B cell (primary cell): ENCODE results near the gene ANGPT4. TPM values are rescaled to one million over a fixed set of nuclear protein-coding genes. Genes with fewer than 3 reads are reported as not detected.

Experiments
- ATAC-seq: fragments of 200-7000 bp; cut with Tn5 transposase; one replicate; pipeline ENCODE4 v1.10.0; 2021; ENCODE audit warnings: low read depth, mild to moderate bottlenecking, moderate number of reproducible peaks, moderate library complexity
- CTCF ChIA-PET: fragments of 350-600 bp; sonication (Branson Sonifier 250); formaldehyde crosslinking; loops from one replicate; lab custom pipeline; 2021; ENCODE audit warnings: antibody characterized with exemption, inconsistent platforms; lab: Charles Lee
- POLR2A ChIA-PET: fragments of 350-600 bp; sonication (Branson Sonifier 250); formaldehyde crosslinking; loops from one replicate; lab custom pipeline; 2021; ENCODE audit warnings: antibody characterized with exemption; lab: Charles Lee
- DNase-seq: peaks from one replicate; pipeline ENCODE4 v3.0.0; 2013
- H2AFZ ChIP-seq: 2 replicates; pipeline ENCODE4 v1.6.1; 2012; ENCODE audit warnings: mild to moderate bottlenecking, low read depth, low read length; ENCODE audit not compliant: insufficient read depth, poor library complexity, severe bottlenecking
- H3K27ac ChIP-seq, 2 donors: 1 replicate in 1 of 2; 2 replicates in 1 of 2; pipeline ENCODE4 v1.5.1; 2012 to 2013; ENCODE audit warnings: low read length in 2 of 2, mild to moderate bottlenecking in 2 of 2, moderate library complexity in 1 of 2
- H3K27me3 ChIP-seq, 4 experiments: fragments of 200-600 bp in 1 of 4; sonication (generic) in 1 of 4; replicated peaks in 1 of 4; 1 replicate in 2 of 4; 2 replicates in 2 of 4; pipeline versions ENCODE4 v1.6.1 to v1.7.0; 2013 to 2016; ENCODE audit warnings: low read length in 3 of 4, mild to moderate bottlenecking in 2 of 4, mixed read lengths in 1 of 4, moderate library complexity in 1 of 4; ENCODE audit not compliant: insufficient read depth in 4 of 4, control insufficient read depth in 3 of 4; ENCODE audit errors: control extremely low read depth in 1 of 4
- H3K36me3 ChIP-seq, 2 experiments: replicated peaks in 1 of 2; 1 replicate in 1 of 2; 2 replicates in 1 of 2; pipeline versions ENCODE4 v1.6.1 to v1.7.1; 2013; ENCODE audit warnings: low read length in 1 of 2; ENCODE audit not compliant: insufficient read depth in 2 of 2, control insufficient read depth in 1 of 2; ENCODE audit errors: control extremely low read depth in 1 of 2, extremely low read depth in 1 of 2
- H3K4me1 ChIP-seq, 2 donors: fragments of 200-600 bp in 1 of 2; sonication (generic) in 1 of 2; 1 replicate in 1 of 2; 2 replicates in 1 of 2; pipeline versions ENCODE4 v1.5.1 to v1.6.1; 2013 to 2017; ENCODE audit warnings: low read length in 2 of 2; ENCODE audit not compliant: control insufficient read depth in 2 of 2, insufficient read depth in 2 of 2
- H3K4me2 ChIP-seq: replicated peaks from 2 replicates; pipeline ENCODE3; 2012; ENCODE audit warnings: mild to moderate bottlenecking, low read depth, low read length; ENCODE audit not compliant: poor library complexity, severe bottlenecking
- H3K4me3 ChIP-seq, 5 experiments: fragments of 200-600 bp in 1 of 5; sonication (generic) in 1 of 5; 1 replicate in 3 of 5; 2 replicates in 2 of 5; pipeline versions ENCODE4 v1.5.1 to v1.7.0; 2011 to 2016; ENCODE audit warnings: low read length in 4 of 5, mild to moderate bottlenecking in 4 of 5, low read depth in 2 of 5, control low read depth in 1 of 5, moderate library complexity in 1 of 5; ENCODE audit not compliant: insufficient read depth in 1 of 5; ENCODE audit errors: control extremely low read depth in 1 of 5, extremely low read depth in 1 of 5
- H3K79me2 ChIP-seq: fragments of 200-600 bp; sonication (generic); one replicate; pipeline ENCODE4 v1.6.0; 2016; ENCODE audit warnings: low read length; ENCODE audit not compliant: control insufficient read depth, insufficient read depth
- H3K9ac ChIP-seq: fragments of 200-600 bp; sonication (generic); 2 replicates; pipeline ENCODE4 v1.6.1; 2017; ENCODE audit warnings: mild to moderate bottlenecking, low read length, moderate library complexity
- H3K9me3 ChIP-seq, 3 donors: one replicate each; pipeline versions ENCODE4 v1.6.1 to v1.7.1; 2013; ENCODE audit warnings: low read length in 2 of 3; ENCODE audit not compliant: control insufficient read depth in 2 of 3, insufficient read depth in 1 of 3; ENCODE audit errors: control extremely low read depth in 1 of 3
- H4K20me1 ChIP-seq: 2 replicates; pipeline ENCODE4 v1.6.0; 2012; ENCODE audit warnings: mild to moderate bottlenecking, low read length; ENCODE audit not compliant: insufficient read depth, control insufficient read depth, poor library complexity, severe bottlenecking
- H3K27ac Mint-ChIP-seq: one replicate; pipeline ENCODE4 v1.8.0; 2021; ENCODE audit warnings: mixed read lengths
- H3K27me3 Mint-ChIP-seq: one replicate; pipeline ENCODE4 v1.8.0; 2021; ENCODE audit warnings: mixed read lengths
- H3K4me1 Mint-ChIP-seq: one replicate; pipeline ENCODE4 v1.8.0; 2021; ENCODE audit warnings: mixed read lengths
- H3K4me3 Mint-ChIP-seq: one replicate; pipeline ENCODE4 v1.8.0; 2021; ENCODE audit warnings: mixed read lengths
- H3K9me3 Mint-ChIP-seq: one replicate; pipeline ENCODE4 v1.8.0; 2022; ENCODE audit warnings: mixed read lengths; ENCODE audit not compliant: insufficient read depth
- CTCF ChIP-seq: fragments of 200-600 bp; IDR thresholded peaks from one replicate; pipeline ENCODE4 v1.8.0; 2022; ENCODE audit warnings: antibody characterized with exemption, mild to moderate bottlenecking
- EZH2 ChIP-seq: IDR thresholded peaks from 2 replicates; pipeline ENCODE4 v1.6.1; 2012; ENCODE audit warnings: borderline replicate concordance, low read depth, mild to moderate bottlenecking, moderate library complexity, low read length; ENCODE audit not compliant: insufficient read depth, poor library complexity, severe bottlenecking
- WGBS: methylation state at CpG from one replicate; pipeline ENCODE4 v1.1.5; 2013; ENCODE audit warnings: missing lambda C conversion rate; ENCODE audit not compliant: insufficient coverage; 5-methylcytosine and 5-hydroxymethylcytosine counted together
- intact Hi-C: fragments of 100-400 bp; cut with micrococcal nuclease; formaldehyde crosslinking; loops from one replicate; pipeline ENCODE4 v1.10.0; 2022
- polyA plus RNA-seq: library from polyadenylated mRNA; depleted of rRNA; stranded (reverse); fragments of >200 nt; gene quantifications from 2 replicates; pipeline ENCODE4 v1.2.3, GENCODE V29; 2012
- total RNA-seq, 2 donors: library from RNA; stranded (reverse); fragments of 120-200 nt in 1 of 2; gene quantifications; 1 replicate in 1 of 2; 2 replicates in 1 of 2; pipeline versions ENCODE4 v1.2.3 to v1.2.4, GENCODE V29; 2013 to 2022

The ANGPT4 gene
- total and polyA plus RNA-seq, 2 donors (not counting 1 experiment from before 2014, with no cell fraction given) = not detected

GRCh38 chr20:881783-882144 lies 34.4 kb downstream of the ANGPT4 start:
- no peaks in the 10 kb centered on the region for H3K79me2 ChIP-seq
- H2AFZ ChIP-seq = no peak overlapping the region
- no peaks in the 10 kb centered on the region for H3K36me3 ChIP-seq
- H4K20me1 ChIP-seq = no peaks in the 10 kb centered on the region
- CTCF ChIA-PET = no interaction called here
- H3K4me2 ChIP-seq = no peak overlapping the region
- TF ChIP-seq CTCF = no peak
- TF ChIP-seq EZH2 = no peak
- intact Hi-C loops = no loop called here
- no peak overlapping the region for H3K9ac ChIP-seq
- Mint-ChIP-seq H3K27ac (no peak overlapping the region), H3K27me3 (peaks cover 15% of the 10 kb centered on the region), H3K9me3 (no peaks in the 10 kb centered on the region), H3K4me1 (no peaks in the 10 kb centered on the region), H3K4me3 (no peak overlapping the region)
- POLR2A ChIA-PET = no interaction called here
- H3K9me3 ChIP-seq = no peaks in the 10 kb centered on the region
- ATAC-seq = no peak
- DNase-seq = no peak
- peaks cover 0 to 5% of the 10 kb centered on the region in 2 donors for H3K4me1 ChIP-seq
- H3K27ac ChIP-seq = no peak overlapping the region
- H3K27me3 ChIP-seq = peaks cover 0 to 12% (median 2%) of the 10 kb centered on the region in 4 experiments
- no peak overlapping the region for H3K4me3 ChIP-seq

- H3K27ac Mint-ChIP-seq = no peak overlapping the region
Observed at GRCh38 chr20:881051-881782, 34.9 kb downstream of the ANGPT4 start.

More at GRCh38 chr20:881051-881782, 34.9 kb downstream of the ANGPT4 start:
- intact Hi-C loops = no loop called here
- Histone ChIP-seq H4K20me1 (no peaks in the 10 kb centered on the region), H3K4me2 (no peak overlapping the region), H3K79me2 (no peaks in the 10 kb centered on the region), H3K27ac (no peak overlapping the region), H3K27me3 (peaks cover 0 to 12% (median 2%) of the 10 kb centered on the region in 4 experiments), H2AFZ (no peak overlapping the region), H3K4me1 (peaks cover 0 to 5% of the 10 kb centered on the region in 2 donors), H3K9me3 (no peaks in the 10 kb centered on the region), H3K36me3 (no peaks in the 10 kb centered on the region), H3K4me3 (no peak overlapping the region), H3K9ac (no peak overlapping the region)
- no peaks in the 10 kb centered on the region for H3K9me3 Mint-ChIP-seq
- CTCF ChIA-PET = no interaction called here
- H3K4me3 Mint-ChIP-seq = no peak overlapping the region
- ATAC-seq = no peak
- 70% methylated on average over 10 of the region's 10 CpGs for WGBS
- H3K4me1 Mint-ChIP-seq = no peaks in the 10 kb centered on the region
- POLR2A ChIA-PET = no interaction called here
- TF ChIP-seq EZH2 = no peak
- no peak for TF ChIP-seq CTCF
- peaks cover 15% of the 10 kb centered on the region for H3K27me3 Mint-ChIP-seq
- DNase-seq = no peak
